H9 (cell line): ENCODE results near the gene RIC1. TPM values are rescaled to one million over a fixed set of nuclear protein-coding genes. Genes with fewer than 3 reads are reported as not detected.

Experiments
- DNase-seq: peaks from one replicate; pipeline ENCODE4 v3.0.0-alpha.2; 2017
- H2AFZ ChIP-seq: one replicate; pipeline ENCODE4 v1.6.1; 2013; ENCODE audit warnings: mild to moderate bottlenecking, low read length, control low read depth, moderate library complexity
- H2AK5ac ChIP-seq: 2 replicates; pipeline ENCODE4 v1.6.1; 2013; ENCODE audit warnings: low read length, control low read depth, mixed read lengths; ENCODE audit not compliant: insufficient read length
- H2BK120ac ChIP-seq: one replicate; pipeline ENCODE4 v1.6.1; 2013; ENCODE audit warnings: low read depth, mild to moderate bottlenecking, low read length, control low read depth, inconsistent platforms; ENCODE audit not compliant: poor library complexity, severe bottlenecking
- H2BK12ac ChIP-seq: 2 replicates; pipeline ENCODE4 v1.6.1; 2013; ENCODE audit warnings: low read length, control low read depth, mixed read lengths, low read depth; ENCODE audit not compliant: insufficient read length
- H2BK15ac ChIP-seq: 2 replicates; pipeline ENCODE4 v1.6.1; 2013; ENCODE audit warnings: low read depth, low read length, control low read depth
- H2BK20ac ChIP-seq: one replicate; pipeline ENCODE4 v1.6.1; 2013; ENCODE audit warnings: low read depth, mild to moderate bottlenecking, low read length, control low read depth, inconsistent platforms; ENCODE audit not compliant: poor library complexity, severe bottlenecking
- H2BK5ac ChIP-seq: 2 replicates; pipeline ENCODE4 v1.6.1; 2013; ENCODE audit warnings: low read length, control low read depth, mixed read lengths; ENCODE audit not compliant: insufficient read length
- H3K14ac ChIP-seq: 2 replicates; pipeline ENCODE4 v1.6.1; 2013; ENCODE audit warnings: low read length, control low read depth; ENCODE audit not compliant: insufficient read depth
- H3K18ac ChIP-seq: 2 replicates; pipeline ENCODE4 v1.6.1; 2013; ENCODE audit warnings: low read depth, mild to moderate bottlenecking, mixed read lengths, low read length, control low read depth; ENCODE audit not compliant: insufficient read length
- H3K23ac ChIP-seq: 2 replicates; pipeline ENCODE4 v1.6.1; 2013; ENCODE audit warnings: low read length, control low read depth, mixed read lengths, low read depth; ENCODE audit not compliant: insufficient read length
- H3K23me2 ChIP-seq: 2 replicates; pipeline ENCODE4 v1.6.1; 2013; ENCODE audit warnings: low read depth, mild to moderate bottlenecking, mixed read lengths, low read length, control low read depth; ENCODE audit not compliant: insufficient read length, poor library complexity, severe bottlenecking
- H3K27ac ChIP-seq: 2 replicates; pipeline ENCODE4 v1.5.1; 2013; ENCODE audit warnings: low read length, control low read depth, mixed read lengths, low read depth; ENCODE audit not compliant: insufficient read length
- H3K27me3 ChIP-seq: 2 replicates; pipeline ENCODE4 v1.6.1; 2013; ENCODE audit warnings: low read length, control low read depth, inconsistent platforms; ENCODE audit not compliant: insufficient read depth
- H3K4ac ChIP-seq: 2 replicates; pipeline ENCODE4 v1.6.1; 2013; ENCODE audit warnings: low read depth, mild to moderate bottlenecking, control low read depth, inconsistent platforms, low read length, moderate library complexity
- H3K4me1 ChIP-seq: 2 replicates; pipeline ENCODE4 v1.6.1; 2013; ENCODE audit warnings: low read length, control low read depth, inconsistent platforms; ENCODE audit not compliant: insufficient read depth
- H3K4me2 ChIP-seq: 2 replicates; pipeline ENCODE4 v1.6.1; 2013; ENCODE audit warnings: low read length, control low read depth, mixed read lengths; ENCODE audit not compliant: insufficient read length, insufficient read depth
- H3K56ac ChIP-seq: 2 replicates; pipeline ENCODE4 v1.6.1; 2013; ENCODE audit warnings: low read depth, mild to moderate bottlenecking, mixed read lengths, low read length, control low read depth; ENCODE audit not compliant: insufficient read length
- H3K79me1 ChIP-seq: 2 replicates; pipeline ENCODE4 v1.6.1; 2013; ENCODE audit warnings: low read depth, mild to moderate bottlenecking, moderate library complexity, low read length, control low read depth, inconsistent platforms; ENCODE audit not compliant: insufficient read depth, poor library complexity, severe bottlenecking
- H3K79me2 ChIP-seq: 2 replicates; pipeline ENCODE4 v1.6.1; 2013; ENCODE audit warnings: low read length, control low read depth, inconsistent platforms; ENCODE audit not compliant: insufficient read depth
- H3K9ac ChIP-seq: 2 replicates; pipeline ENCODE4 v1.6.1; 2013; ENCODE audit warnings: low read length, control low read depth, mixed read lengths; ENCODE audit not compliant: insufficient read length; ENCODE audit errors: extremely low read depth
- H3K9me3 ChIP-seq: one replicate; pipeline ENCODE4 v1.6.1; 2013; ENCODE audit warnings: low read depth, low read length, inconsistent platforms; ENCODE audit not compliant: control insufficient read depth
- H3T11ph ChIP-seq: one replicate; pipeline ENCODE4 v1.6.1; 2013; ENCODE audit warnings: mild to moderate bottlenecking, low read length, control low read depth, inconsistent platforms
- H4K20me1 ChIP-seq: one replicate; pipeline ENCODE4 v1.6.1; 2013; ENCODE audit not compliant: control insufficient read depth, insufficient read length, insufficient read depth
- H4K5ac ChIP-seq: 2 replicates; pipeline ENCODE4 v1.6.1; 2013; ENCODE audit warnings: low read depth, mild to moderate bottlenecking, mixed read lengths, low read length, control low read depth; ENCODE audit not compliant: insufficient read length
- H4K8ac ChIP-seq: replicated peaks from 2 replicates; pipeline ENCODE4 v1.6.1; 2013; ENCODE audit warnings: low read length, control low read depth, mixed read lengths, low read depth; ENCODE audit not compliant: insufficient read length
- H4K91ac ChIP-seq: 2 replicates; pipeline ENCODE4 v1.6.1; 2013; ENCODE audit warnings: low read depth, mild to moderate bottlenecking, moderate library complexity, mixed read lengths, low read length, control low read depth; ENCODE audit not compliant: insufficient read length
- H3K27ac Mint-ChIP-seq, 3 experiments: 2 replicates in 2 of 3; 3 replicates in 1 of 3; pipeline ENCODE4 v1.8.0; 2020 to 2021; ENCODE audit warnings: mixed read lengths in 3 of 3, mild to moderate bottlenecking in 1 of 3, moderate library complexity in 1 of 3
- H3K27me3 Mint-ChIP-seq: 2 replicates; pipeline ENCODE4 v1.8.0; 2021; ENCODE audit warnings: low read depth, mild to moderate bottlenecking, moderate library complexity, mixed read lengths
- H3K36me3 Mint-ChIP-seq, 3 experiments: 2 replicates in 2 of 3; 3 replicates in 1 of 3; pipeline ENCODE4 v1.8.0; 2020 to 2021; ENCODE audit warnings: low read depth in 3 of 3, mixed read lengths in 3 of 3; ENCODE audit not compliant: insufficient read depth in 1 of 3
- H3K4me1 Mint-ChIP-seq, 2 experiments: 2 replicates each; pipeline ENCODE4 v1.8.0; 2020; ENCODE audit warnings: mixed read lengths in 2 of 2
- H3K4me3 Mint-ChIP-seq, 2 experiments: 2 replicates in 1 of 2; 3 replicates in 1 of 2; pipeline ENCODE4 v1.8.0; 2020 to 2021; ENCODE audit warnings: mild to moderate bottlenecking in 2 of 2, mixed read lengths in 2 of 2, moderate library complexity in 1 of 2
- H3K9me3 Mint-ChIP-seq, 2 experiments: 2 replicates in 1 of 2; 3 replicates in 1 of 2; pipeline ENCODE4 v1.8.0; 2020; ENCODE audit warnings: mild to moderate bottlenecking in 2 of 2, mixed read lengths in 2 of 2, moderate library complexity in 1 of 2
- CTCF ChIP-seq: fragments of 200-600 bp; sonication (generic); conservative IDR thresholded peaks from 3 replicates; pipeline ENCODE4 v1.8.0; 2021; ENCODE audit warnings: antibody characterized with exemption, mild to moderate bottlenecking
- whole genome bisulfite sequencing: extraction: QIAGEN DNeasy Blood & Tissue Kit; methylation state at CpG from one replicate; pipeline ENCODE4 v1.1.7; 2013; ENCODE audit warnings: missing lambda C conversion rate, low lambda C conversion rate, mixed read lengths; ENCODE audit not compliant: insufficient read length; ENCODE audit errors: extremely low coverage; 5-methylcytosine and 5-hydroxymethylcytosine counted together
- total RNA-seq: library from RNA; stranded (reverse); gene quantifications from 2 replicates; pipeline ENCODE4 v1.2.1, GENCODE V29; 2021

Gene RIC1
- total RNA-seq, 1 experiment from 2014 or later = 13.7 TPM

- Histone ChIP-seq H3K14ac (no peak overlapping the region), H3K79me2 (peaks cover 2% of the 10 kb centered on the region; the same call in 1 of the 2 replicates), H2BK5ac (no peak overlapping the region), H2BK20ac (no peak overlapping the region), H2BK12ac (no peak overlapping the region), H3K56ac (no peak overlapping the region), H3K23ac (no peak overlapping the region), H3K4me2 (no peak overlapping the region), H4K5ac (no peak overlapping the region), H3K27ac (no peak overlapping the region), H2AK5ac (no peak overlapping the region), H2BK120ac (no peak overlapping the region), H4K8ac (no peak overlapping the region), H3T11ph (no peak overlapping the region), H4K91ac (no peak overlapping the region), H3K18ac (no peak overlapping the region), H3K23me2 (no peaks in the 10 kb centered on the region), H2BK15ac (no peak overlapping the region), H4K20me1 (no peaks in the 10 kb centered on the region), H3K27me3 (no peaks in the 10 kb centered on the region), H3K9me3 (no peaks in the 10 kb centered on the region), H3K4ac (no peak overlapping the region), H2AFZ (no peak overlapping the region), H3K9ac (no peak overlapping the region), H3K79me1 (peaks cover 6% of the 10 kb centered on the region), H3K4me1 (peaks cover 5% of the 10 kb centered on the region; the same call in 1 of the 2 replicates)
- Mint-ChIP-seq H3K27me3 (peaks cover 4% of the 10 kb centered on the region), H3K9me3 (peaks cover 4 to 11% of the 10 kb centered on the region in 2 experiments; a peak in 4 of 5 replicates), H3K27ac (no peak overlapping the region), H3K4me3 (no peak overlapping the region), H3K4me1 (peaks cover 14 to 19% of the 10 kb centered on the region in 2 experiments), H3K36me3 (peaks cover 3 to 24% (median 22%) of the 10 kb centered on the region in 3 experiments; a peak in 6 of 7 replicates)
- no peak for DNase-seq
- no CpG with 5 or more reads among the region's 2 CpGs for WGBS
- no peak for TF ChIP-seq CTCF
Measured at GRCh38 chr9:5670079-5670478, 41.2 kb downstream of the RIC1 start.
